ENCODE results near the gene ERICH6B.

Gene ERICH6B

GRCh38 chr13:45500492-45501174 is 114.9 kb downstream of the ERICH6B start:
- DNase-seq (ENCODE audit: low read depth) = peak; percentile 61

DNA sequence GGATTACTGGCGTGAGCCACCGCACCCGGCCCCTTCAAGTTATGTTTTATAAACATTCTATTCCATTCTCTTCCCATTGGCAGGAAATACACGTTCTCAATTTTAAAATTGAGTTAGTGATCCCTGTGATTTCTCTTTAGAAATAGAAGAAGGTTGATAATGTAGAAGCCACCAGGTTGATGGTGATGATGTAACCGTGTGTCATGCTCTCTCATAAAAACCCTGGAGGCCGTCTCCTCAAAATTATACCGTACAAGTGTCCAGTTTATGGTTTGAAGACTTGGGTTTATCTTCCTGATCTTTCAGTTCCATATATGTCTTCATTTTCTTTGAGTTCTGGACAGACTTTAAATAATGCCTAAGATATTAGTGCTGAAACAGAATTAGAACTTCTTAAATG is 118.6 kb downstream of the ERICH6B start:
- DNase-seq (ENCODE audit: low read depth) = no peak

GRCh38 chr13:45492538-45492937 is 123.0 kb downstream of the ERICH6B start:
- DNase-seq (ENCODE audit: low read depth) = no peak

Data from HS-27A (cell line).